Stimulated activated naive B cell treated with anti-CD40 and anti-IgM and Interleukin-4, amounts not matched to agents 10 μg/mL and 1 μg/mL and 100 μg/mL, for 72 hours (primary cell): ENCODE data around the gene ZNF302.

Source experiments
- ATAC-seq, 2 donors: fragments of 150-1000 bp; cut with Tn5 transposase; replicated peaks; 2 replicates each; pipeline ENCODE4 v1.10.0; 2021; ENCODE audit warnings: moderate library complexity in 1 of 2
- DNase-seq: peaks from one replicate; pipeline ENCODE4 v3.0.0; 2021
- H3K27ac Mint-ChIP-seq: one replicate; pipeline ENCODE4 v1.8.0; 2022; ENCODE audit warnings: mild to moderate bottlenecking, mixed read lengths
- H3K27me3 Mint-ChIP-seq, 2 donors: one replicate each; pipeline ENCODE4 v1.8.0; 2022; ENCODE audit warnings: mixed read lengths in 2 of 2
- H3K36me3 Mint-ChIP-seq, 2 donors: one replicate each; pipeline ENCODE4 v1.8.0; 2022; ENCODE audit warnings: mixed read lengths in 2 of 2, mild to moderate bottlenecking in 1 of 2
- H3K4me1 Mint-ChIP-seq, 2 donors: one replicate each; pipeline ENCODE4 v1.8.0; 2022; ENCODE audit warnings: mixed read lengths in 2 of 2, mild to moderate bottlenecking in 1 of 2
- H3K4me3 Mint-ChIP-seq, 2 donors: one replicate each; pipeline ENCODE4 v1.8.0; 2022; ENCODE audit warnings: mild to moderate bottlenecking in 2 of 2, mixed read lengths in 2 of 2, moderate library complexity in 1 of 2
- H3K9me3 Mint-ChIP-seq, 2 donors: one replicate each; pipeline ENCODE4 v1.8.0; 2022; ENCODE audit warnings: mixed read lengths in 2 of 2, mild to moderate bottlenecking in 1 of 2

ZNF302 gene

GRCh38 chr19:34677386-34678084, at the start of gene ZNF302:
Gene ZNF302, plus strand, starts transcription at chr19:34677678. Its CDS starts 1,127 bp downstream, at chr19:34678805.
- H3K27ac Mint-ChIP-seq: peak within 1 kb of the TSS; percentile 100
- H3K9me3 Mint-ChIP-seq: peaks cover 7% of the 10 kb centered on the region in 2 donors
- peak within 1 kb of the TSS; percentile 92 to 99 for H3K4me3 Mint-ChIP-seq
- peaks cover 10 to 20% of the 10 kb centered on the region in 2 donors for H3K4me1 Mint-ChIP-seq
- peaks cover 15 to 19% of the 10 kb centered on the region in 2 donors for H3K27me3 Mint-ChIP-seq
- DNase-seq (peak; percentile 94), ATAC-seq (peak; percentile 88 to 89)
- peaks cover 36 to 56% of the 10 kb centered on the region in 2 donors for H3K36me3 Mint-ChIP-seq

- H3K27ac Mint-ChIP-seq: no peak overlapping the region
- DNase-seq (no peak), ATAC-seq (no peak)
- H3K4me1 Mint-ChIP-seq: no peaks in the 10 kb centered on the region
- no peaks in the 10 kb centered on the region for H3K27me3 Mint-ChIP-seq
- peaks cover 15 to 21% of the 10 kb centered on the region in 2 donors for H3K36me3 Mint-ChIP-seq
- H3K4me3 Mint-ChIP-seq: no peak overlapping the region
- peaks cover 9% of the 10 kb centered on the region in 2 donors for H3K9me3 Mint-ChIP-seq
These were observed 43.7 kb upstream of the ZNF302 start for GRCh38 chr19:34633802-34634201.

GRCh38 chr19:34639491-34640085, 37.9 kb upstream of the ZNF302 start:
- no peaks in the 10 kb centered on the region for H3K27me3 Mint-ChIP-seq
- H3K27ac Mint-ChIP-seq: no peak overlapping the region
- H3K4me3 Mint-ChIP-seq: no peak overlapping the region
- DNase-seq (peak; percentile 27), ATAC-seq (peak; percentile 86 to 88)
- peaks cover 6 to 7% of the 10 kb centered on the region in 2 donors for H3K9me3 Mint-ChIP-seq
- peaks cover 3 to 5% of the 10 kb centered on the region in 2 donors for H3K4me1 Mint-ChIP-seq
- H3K36me3 Mint-ChIP-seq: peaks cover 12 to 17% of the 10 kb centered on the region in 2 donors

- DNase-seq (no peak), ATAC-seq (no peak)
- Mint-ChIP-seq H3K9me3 (no peaks in the 10 kb centered on the region), H3K27ac (no peak overlapping the region), H3K27me3 (peaks cover under 1 to 2% of the 10 kb centered on the region in 2 donors), H3K36me3 (peaks cover 0 to 1% of the 10 kb centered on the region in 2 donors), H3K4me3 (no peak overlapping the region), H3K4me1 (peaks cover 3 to 5% of the 10 kb centered on the region in 2 donors)
These were observed 35.2 kb upstream of the ZNF302 start for GRCh38 chr19:34642241-34642640.

- peaks cover 3 to 8% of the 10 kb centered on the region in 2 donors for H3K36me3 Mint-ChIP-seq
- H3K4me1 Mint-ChIP-seq: no peaks in the 10 kb centered on the region
- no peak overlapping the region for H3K4me3 Mint-ChIP-seq
- H3K9me3 Mint-ChIP-seq: no peaks in the 10 kb centered on the region
- ATAC-seq (no peak), DNase-seq (no peak)
- H3K27ac Mint-ChIP-seq: no peak overlapping the region
- peaks cover 12 to 15% of the 10 kb centered on the region in 2 donors for H3K27me3 Mint-ChIP-seq
These were observed 32.5 kb upstream of the ZNF302 start for GRCh38 chr19:34644991-34645461.

GRCh38 chr19:34645551-34645950, 31.9 kb upstream of the ZNF302 start:
- H3K4me3 Mint-ChIP-seq: no peak overlapping the region
- H3K27me3 Mint-ChIP-seq: peaks cover 12 to 17% of the 10 kb centered on the region in 2 donors
- peaks cover 3 to 8% of the 10 kb centered on the region in 2 donors for H3K36me3 Mint-ChIP-seq
- no peaks in the 10 kb centered on the region for H3K4me1 Mint-ChIP-seq
- ATAC-seq: no peak
- no peak overlapping the region for H3K27ac Mint-ChIP-seq
- no peaks in the 10 kb centered on the region for H3K9me3 Mint-ChIP-seq
- DNase-seq: no peak

GRCh38 chr19:34649886-34650543, 27.5 kb upstream of the ZNF302 start:
- DNase-seq (no peak), ATAC-seq (no peak)
- Mint-ChIP-seq H3K27ac (no peak overlapping the region), H3K36me3 (peaks cover 3 to 18% of the 10 kb centered on the region in 2 donors), H3K4me1 (peaks cover 0 to 2% of the 10 kb centered on the region in 2 donors), H3K4me3 (no peak overlapping the region), H3K27me3 (peaks cover 12 to 29% of the 10 kb centered on the region in 2 donors), H3K9me3 (peaks cover 4 to 12% of the 10 kb centered on the region in 2 donors)

GRCh38 chr19:34651747-34652146, 25.7 kb upstream of the ZNF302 start:
- DNase-seq: no peak
- ATAC-seq: no peak
- H3K4me3 Mint-ChIP-seq: no peak overlapping the region
- peaks cover 8 to 17% of the 10 kb centered on the region in 2 donors for H3K9me3 Mint-ChIP-seq
- H3K27ac Mint-ChIP-seq: no peak overlapping the region
- H3K27me3 Mint-ChIP-seq: peaks cover 19 to 29% of the 10 kb centered on the region in 2 donors
- peaks cover 7 to 26% of the 10 kb centered on the region in 2 donors for H3K36me3 Mint-ChIP-seq
- peaks cover 0 to 2% of the 10 kb centered on the region in 2 donors for H3K4me1 Mint-ChIP-seq

GRCh38 chr19:34654796-34655195, 22.7 kb upstream of the ZNF302 start:
- DNase-seq: no peak
- Mint-ChIP-seq H3K4me1 (peaks cover 0 to 2% of the 10 kb centered on the region in 2 donors), H3K27me3 (peaks cover 30 to 42% of the 10 kb centered on the region in 2 donors), H3K36me3 (peaks cover 5 to 30% of the 10 kb centered on the region in 2 donors), H3K27ac (no peak overlapping the region), H3K9me3 (peaks cover 9 to 26% of the 10 kb centered on the region in 2 donors), H3K4me3 (no peak overlapping the region)
- ATAC-seq: no peak

- peaks cover 11 to 26% of the 10 kb centered on the region in 2 donors for H3K9me3 Mint-ChIP-seq
- peaks cover 0 to 2% of the 10 kb centered on the region in 2 donors for H3K4me1 Mint-ChIP-seq
- H3K4me3 Mint-ChIP-seq: no peak overlapping the region
- no peak for DNase-seq
- peaks cover 28 to 44% of the 10 kb centered on the region in 2 donors for H3K27me3 Mint-ChIP-seq
- no peak for ATAC-seq
- no peak overlapping the region for H3K27ac Mint-ChIP-seq
- peaks cover 4 to 30% of the 10 kb centered on the region in 2 donors for H3K36me3 Mint-ChIP-seq
These were observed 21.8 kb upstream of the ZNF302 start for GRCh38 chr19:34655651-34656050.

- DNase-seq: no peak
- H3K9me3 Mint-ChIP-seq: peaks cover 3 to 8% of the 10 kb centered on the region in 2 donors
- H3K4me1 Mint-ChIP-seq: peaks cover 0 to 11% of the 10 kb centered on the region in 2 donors
- peaks cover 0 to 15% of the 10 kb centered on the region in 2 donors for H3K36me3 Mint-ChIP-seq
- no peak overlapping the region for H3K4me3 Mint-ChIP-seq
- ATAC-seq: no peak
- H3K27me3 Mint-ChIP-seq: peaks cover 21 to 35% of the 10 kb centered on the region in 2 donors
- H3K27ac Mint-ChIP-seq: no peak overlapping the region
These were observed 16.1 kb upstream of the ZNF302 start for GRCh38 chr19:34661357-34661756.

- Mint-ChIP-seq H3K4me3 (no peak overlapping the region), H3K27ac (no peak overlapping the region), H3K9me3 (peaks cover 2 to 4% of the 10 kb centered on the region in 2 donors), H3K36me3 (peaks cover 2 to 12% of the 10 kb centered on the region in 2 donors), H3K4me1 (peaks cover 0 to 11% of the 10 kb centered on the region in 2 donors), H3K27me3 (peaks cover 12 to 24% of the 10 kb centered on the region in 2 donors)
- ATAC-seq: peak; percentile 92 to 95
- no peak for DNase-seq
These were observed 14.6 kb upstream of the ZNF302 start for GRCh38 chr19:34662919-34663318.

GRCh38 chr19:34664168-34664567, 13.3 kb upstream of the ZNF302 start:
- ATAC-seq (no peak), DNase-seq (no peak)
- peaks cover 0 to 2% of the 10 kb centered on the region in 2 donors for H3K9me3 Mint-ChIP-seq
- H3K27ac Mint-ChIP-seq: peak overlapping the region; percentile 44
- H3K4me3 Mint-ChIP-seq: no peak overlapping the region
- peaks cover 0 to 11% of the 10 kb centered on the region in 2 donors for H3K4me1 Mint-ChIP-seq
- peaks cover 2 to 3% of the 10 kb centered on the region in 2 donors for H3K36me3 Mint-ChIP-seq
- H3K27me3 Mint-ChIP-seq: peaks cover 2 to 12% of the 10 kb centered on the region in 2 donors

GRCh38 chr19:34664870-34665269, 12.6 kb upstream of the ZNF302 start:
- ATAC-seq (no peak), DNase-seq (no peak)
- peaks cover 0 to 10% of the 10 kb centered on the region in 2 donors for H3K27me3 Mint-ChIP-seq
- H3K4me1 Mint-ChIP-seq: peaks cover 0 to 11% of the 10 kb centered on the region in 2 donors
- no peak overlapping the region for H3K4me3 Mint-ChIP-seq
- no peak overlapping the region for H3K27ac Mint-ChIP-seq
- peaks cover 2 to 3% of the 10 kb centered on the region in 2 donors for H3K36me3 Mint-ChIP-seq
- peaks cover 0 to 2% of the 10 kb centered on the region in 2 donors for H3K9me3 Mint-ChIP-seq
